Parathyroid adenoma (tissue), 2 donors: Measurements from ENCODE around the gene C19orf73.

ENCODE experiments used
- H2AFZ ChIP-seq: fragments of 300-600 bp; sonication (generic); one replicate; pipeline ENCODE4 v1.7.0; 2017; ENCODE audit warnings: antibody characterized with exemption, mild to moderate bottlenecking
- H3K27ac ChIP-seq: fragments of 300-600 bp; sonication (generic); one replicate; pipeline ENCODE4 v1.7.0; 2017
- H3K27me3 ChIP-seq: fragments of 300-600 bp; sonication (generic); one replicate; pipeline ENCODE4 v1.7.0; 2017; ENCODE audit warnings: low read length; ENCODE audit not compliant: control insufficient read depth, insufficient read depth
- H3K36me3 ChIP-seq: fragments of 300-600 bp; sonication (generic); one replicate; pipeline ENCODE4 v1.7.0; 2017; ENCODE audit warnings: low read length; ENCODE audit not compliant: control insufficient read depth, insufficient read depth
- H3K4me1 ChIP-seq: fragments of 300-600 bp; sonication (generic); one replicate; pipeline ENCODE4 v1.7.0; 2017; ENCODE audit warnings: control low read depth
- H3K4me2 ChIP-seq: fragments of 300-600 bp; sonication (generic); one replicate; pipeline ENCODE4 v1.7.0; 2017; ENCODE audit warnings: low read length
- H3K4me3 ChIP-seq: fragments of 300-600 bp; sonication (generic); one replicate; pipeline ENCODE4 v1.7.0; 2017; ENCODE audit warnings: low read depth, low read length
- H3K79me2 ChIP-seq: fragments of 300-600 bp; sonication (generic); one replicate; pipeline ENCODE4 v1.7.0; 2017; ENCODE audit warnings: control low read depth
- H3K9ac ChIP-seq: fragments of 300-600 bp; sonication (generic); one replicate; pipeline ENCODE4 v1.7.0; 2017; ENCODE audit warnings: mild to moderate bottlenecking
- H3K9me3 ChIP-seq: fragments of 300-600 bp; sonication (generic); one replicate; pipeline ENCODE4 v1.7.0; 2017; ENCODE audit warnings: low read length; ENCODE audit not compliant: control insufficient read depth
- CTCF ChIP-seq: fragments of 300-600 bp; sonication (generic); IDR thresholded peaks from one replicate; pipeline ENCODE4 v1.7.0; 2017; ENCODE audit warnings: antibody characterized with exemption, mild to moderate bottlenecking
- donor health status: primary hyperparathyroidism.

C19orf73 gene

DNA sequence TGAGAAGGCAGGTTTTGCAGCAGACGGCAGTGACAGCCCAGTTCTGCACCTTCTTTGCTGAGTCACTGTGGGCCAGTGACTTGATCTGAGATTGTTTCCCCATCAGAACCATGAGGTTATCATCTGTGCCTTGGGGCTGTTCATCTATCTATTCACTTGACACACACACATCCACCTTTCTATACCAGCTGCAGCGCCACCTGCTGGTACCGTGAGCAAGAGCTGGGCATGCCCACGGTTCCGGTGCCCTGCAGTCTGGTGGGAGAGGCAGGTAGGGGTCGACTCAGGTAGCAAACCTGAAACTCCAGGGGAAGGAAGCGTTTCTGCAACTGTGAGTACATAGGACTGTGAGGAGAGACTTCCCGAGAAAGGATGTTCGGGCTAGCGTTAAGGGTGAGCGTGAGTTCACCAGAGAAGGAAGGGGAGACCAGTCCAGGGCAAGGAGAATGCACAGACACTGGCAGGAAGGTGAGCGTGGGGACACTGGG, 12.3 kb downstream of the C19orf73 start:
- H2AFZ ChIP-seq, result no peak overlapping the region
- peak; percentile 85 for TF ChIP-seq CTCF
- no peaks in the 10 kb centered on the region for H3K4me1 ChIP-seq
- H3K27me3 ChIP-seq, result no peaks in the 10 kb centered on the region
- H3K79me2 ChIP-seq, result peaks cover 2% of the 10 kb centered on the region
- no peak overlapping the region for H3K9ac ChIP-seq
- H3K4me2 ChIP-seq, result no peak overlapping the region
- no peak overlapping the region for H3K27ac ChIP-seq
- no peaks in the 10 kb centered on the region for H3K9me3 ChIP-seq
- H3K36me3 ChIP-seq, result no peaks in the 10 kb centered on the region
- no peak overlapping the region for H3K4me3 ChIP-seq

GRCh38 chr19:49104229-49104864, 14.6 kb downstream of the C19orf73 start:
- H3K9me3 ChIP-seq, result no peaks in the 10 kb centered on the region
- no peaks in the 10 kb centered on the region for H3K36me3 ChIP-seq
- H3K9ac ChIP-seq, result no peak overlapping the region
- H3K27me3 ChIP-seq, result no peaks in the 10 kb centered on the region
- H3K27ac ChIP-seq, result no peak overlapping the region
- no peaks in the 10 kb centered on the region for H3K4me1 ChIP-seq
- no peak overlapping the region for H3K4me2 ChIP-seq
- TF ChIP-seq CTCF, result no peak
- peaks cover 6% of the 10 kb centered on the region for H3K79me2 ChIP-seq
- H2AFZ ChIP-seq, result no peak overlapping the region
- no peak overlapping the region for H3K4me3 ChIP-seq

DNA sequence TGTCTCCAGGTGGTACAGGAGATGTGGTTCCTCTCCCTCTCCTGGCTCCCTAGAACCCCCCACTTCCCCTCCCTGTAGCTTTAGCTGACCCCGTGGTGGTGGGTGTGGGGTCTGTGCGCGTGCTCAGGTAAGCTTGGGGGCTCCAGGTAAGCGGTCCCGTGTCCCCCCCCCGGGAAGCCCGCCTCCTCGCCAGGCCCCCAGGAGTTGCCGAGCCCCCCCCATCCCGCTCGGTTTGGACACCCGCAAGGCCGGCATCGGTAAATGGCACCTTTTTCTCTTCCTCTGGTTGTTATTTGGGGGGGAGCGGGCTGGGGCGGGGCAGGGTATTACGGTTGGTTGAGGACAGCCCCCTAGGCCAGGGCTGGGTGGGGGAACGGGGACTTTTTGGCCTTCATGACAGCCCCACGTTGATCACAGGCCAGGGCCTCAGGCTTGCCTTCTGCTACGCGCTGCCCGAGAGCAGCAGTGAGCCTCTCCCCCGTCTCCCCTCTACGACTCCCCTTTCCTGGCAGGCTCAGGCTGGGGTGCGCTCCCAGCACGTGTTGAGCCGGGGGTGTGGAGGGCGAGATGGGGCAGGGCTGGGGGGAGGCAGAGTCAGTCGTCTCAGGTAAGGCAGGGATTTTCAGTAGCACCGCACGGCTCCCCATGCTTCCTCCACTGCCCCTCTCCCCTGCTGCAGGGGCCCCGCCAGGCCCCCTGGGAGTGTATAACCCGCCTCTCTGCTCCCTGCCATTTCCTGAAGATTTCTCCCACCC, 15.4 kb downstream of the C19orf73 start:
- H3K79me2 ChIP-seq, result peaks cover 14% of the 10 kb centered on the region
- H2AFZ ChIP-seq, result no peak overlapping the region
- no peak overlapping the region for H3K4me3 ChIP-seq
- H3K27ac ChIP-seq, result no peak overlapping the region
- H3K9ac ChIP-seq, result no peak overlapping the region
- H3K9me3 ChIP-seq, result no peaks in the 10 kb centered on the region
- H3K36me3 ChIP-seq, result no peaks in the 10 kb centered on the region
- TF ChIP-seq CTCF, result no peak
- H3K4me1 ChIP-seq, result no peaks in the 10 kb centered on the region
- no peaks in the 10 kb centered on the region for H3K27me3 ChIP-seq
- H3K4me2 ChIP-seq, result no peak overlapping the region

DNA sequence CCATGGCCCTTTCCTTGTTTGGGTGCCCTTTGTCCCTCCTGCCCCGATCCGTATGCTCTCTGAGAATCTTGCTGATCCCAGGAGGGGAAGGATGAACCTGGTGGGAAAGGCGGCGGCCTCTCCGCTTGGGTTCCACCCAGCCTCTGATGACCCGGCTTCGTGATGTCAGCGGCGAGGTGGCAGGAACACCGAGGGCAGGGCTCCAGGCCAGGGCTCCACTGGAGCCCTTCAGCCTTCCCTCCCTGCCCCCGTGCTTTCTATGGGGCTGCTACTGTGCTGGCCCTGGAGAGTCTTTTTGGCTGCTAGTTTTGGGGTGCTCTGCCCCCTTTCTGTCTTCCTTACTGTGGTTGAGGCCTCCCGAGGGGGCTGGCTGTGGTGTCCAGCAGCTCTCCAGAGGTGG, 16.6 kb downstream of the C19orf73 start:
- no peaks in the 10 kb centered on the region for H3K4me1 ChIP-seq
- no peak for TF ChIP-seq CTCF
- no peak overlapping the region for H2AFZ ChIP-seq
- no peak overlapping the region for H3K9ac ChIP-seq
- H3K9me3 ChIP-seq, result no peaks in the 10 kb centered on the region
- no peaks in the 10 kb centered on the region for H3K36me3 ChIP-seq
- H3K27ac ChIP-seq, result no peak overlapping the region
- H3K79me2 ChIP-seq, result peaks cover 20% of the 10 kb centered on the region
- H3K4me2 ChIP-seq, result no peak overlapping the region
- H3K4me3 ChIP-seq, result no peak overlapping the region
- no peaks in the 10 kb centered on the region for H3K27me3 ChIP-seq
